ENCODE measurements around the gene IFNA4. TPM values are rescaled to one million over a fixed set of nuclear protein-coding genes. Genes with fewer than 3 reads are reported as not detected.

The IFNA4 gene
- total and polyA plus RNA-seq, 2 of the 8 experiments (the other 6 are each of a cell fraction or from before 2014, with no cell fraction given): not detected

DNA sequence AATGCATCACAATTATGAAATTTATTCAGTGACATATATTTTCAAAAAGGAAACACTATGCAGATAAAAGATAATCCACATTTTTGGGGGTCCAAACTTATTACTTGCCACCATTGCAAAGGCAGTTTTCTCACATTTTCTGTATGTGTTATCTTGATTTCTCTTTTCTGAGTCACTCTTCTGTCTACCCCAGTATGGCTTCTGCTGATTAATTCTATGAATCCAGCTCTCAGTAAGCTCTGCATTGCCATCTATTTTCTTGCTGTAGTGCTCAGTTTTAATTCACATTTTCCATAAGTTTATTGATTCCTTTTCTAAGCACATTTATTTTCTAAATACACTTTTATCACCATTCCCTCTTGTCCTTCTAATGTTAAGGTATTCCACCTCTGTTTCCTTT, 17.8 kb upstream of the IFNA4 start (continued):
- TF ChIP-seq, protein P1, sequence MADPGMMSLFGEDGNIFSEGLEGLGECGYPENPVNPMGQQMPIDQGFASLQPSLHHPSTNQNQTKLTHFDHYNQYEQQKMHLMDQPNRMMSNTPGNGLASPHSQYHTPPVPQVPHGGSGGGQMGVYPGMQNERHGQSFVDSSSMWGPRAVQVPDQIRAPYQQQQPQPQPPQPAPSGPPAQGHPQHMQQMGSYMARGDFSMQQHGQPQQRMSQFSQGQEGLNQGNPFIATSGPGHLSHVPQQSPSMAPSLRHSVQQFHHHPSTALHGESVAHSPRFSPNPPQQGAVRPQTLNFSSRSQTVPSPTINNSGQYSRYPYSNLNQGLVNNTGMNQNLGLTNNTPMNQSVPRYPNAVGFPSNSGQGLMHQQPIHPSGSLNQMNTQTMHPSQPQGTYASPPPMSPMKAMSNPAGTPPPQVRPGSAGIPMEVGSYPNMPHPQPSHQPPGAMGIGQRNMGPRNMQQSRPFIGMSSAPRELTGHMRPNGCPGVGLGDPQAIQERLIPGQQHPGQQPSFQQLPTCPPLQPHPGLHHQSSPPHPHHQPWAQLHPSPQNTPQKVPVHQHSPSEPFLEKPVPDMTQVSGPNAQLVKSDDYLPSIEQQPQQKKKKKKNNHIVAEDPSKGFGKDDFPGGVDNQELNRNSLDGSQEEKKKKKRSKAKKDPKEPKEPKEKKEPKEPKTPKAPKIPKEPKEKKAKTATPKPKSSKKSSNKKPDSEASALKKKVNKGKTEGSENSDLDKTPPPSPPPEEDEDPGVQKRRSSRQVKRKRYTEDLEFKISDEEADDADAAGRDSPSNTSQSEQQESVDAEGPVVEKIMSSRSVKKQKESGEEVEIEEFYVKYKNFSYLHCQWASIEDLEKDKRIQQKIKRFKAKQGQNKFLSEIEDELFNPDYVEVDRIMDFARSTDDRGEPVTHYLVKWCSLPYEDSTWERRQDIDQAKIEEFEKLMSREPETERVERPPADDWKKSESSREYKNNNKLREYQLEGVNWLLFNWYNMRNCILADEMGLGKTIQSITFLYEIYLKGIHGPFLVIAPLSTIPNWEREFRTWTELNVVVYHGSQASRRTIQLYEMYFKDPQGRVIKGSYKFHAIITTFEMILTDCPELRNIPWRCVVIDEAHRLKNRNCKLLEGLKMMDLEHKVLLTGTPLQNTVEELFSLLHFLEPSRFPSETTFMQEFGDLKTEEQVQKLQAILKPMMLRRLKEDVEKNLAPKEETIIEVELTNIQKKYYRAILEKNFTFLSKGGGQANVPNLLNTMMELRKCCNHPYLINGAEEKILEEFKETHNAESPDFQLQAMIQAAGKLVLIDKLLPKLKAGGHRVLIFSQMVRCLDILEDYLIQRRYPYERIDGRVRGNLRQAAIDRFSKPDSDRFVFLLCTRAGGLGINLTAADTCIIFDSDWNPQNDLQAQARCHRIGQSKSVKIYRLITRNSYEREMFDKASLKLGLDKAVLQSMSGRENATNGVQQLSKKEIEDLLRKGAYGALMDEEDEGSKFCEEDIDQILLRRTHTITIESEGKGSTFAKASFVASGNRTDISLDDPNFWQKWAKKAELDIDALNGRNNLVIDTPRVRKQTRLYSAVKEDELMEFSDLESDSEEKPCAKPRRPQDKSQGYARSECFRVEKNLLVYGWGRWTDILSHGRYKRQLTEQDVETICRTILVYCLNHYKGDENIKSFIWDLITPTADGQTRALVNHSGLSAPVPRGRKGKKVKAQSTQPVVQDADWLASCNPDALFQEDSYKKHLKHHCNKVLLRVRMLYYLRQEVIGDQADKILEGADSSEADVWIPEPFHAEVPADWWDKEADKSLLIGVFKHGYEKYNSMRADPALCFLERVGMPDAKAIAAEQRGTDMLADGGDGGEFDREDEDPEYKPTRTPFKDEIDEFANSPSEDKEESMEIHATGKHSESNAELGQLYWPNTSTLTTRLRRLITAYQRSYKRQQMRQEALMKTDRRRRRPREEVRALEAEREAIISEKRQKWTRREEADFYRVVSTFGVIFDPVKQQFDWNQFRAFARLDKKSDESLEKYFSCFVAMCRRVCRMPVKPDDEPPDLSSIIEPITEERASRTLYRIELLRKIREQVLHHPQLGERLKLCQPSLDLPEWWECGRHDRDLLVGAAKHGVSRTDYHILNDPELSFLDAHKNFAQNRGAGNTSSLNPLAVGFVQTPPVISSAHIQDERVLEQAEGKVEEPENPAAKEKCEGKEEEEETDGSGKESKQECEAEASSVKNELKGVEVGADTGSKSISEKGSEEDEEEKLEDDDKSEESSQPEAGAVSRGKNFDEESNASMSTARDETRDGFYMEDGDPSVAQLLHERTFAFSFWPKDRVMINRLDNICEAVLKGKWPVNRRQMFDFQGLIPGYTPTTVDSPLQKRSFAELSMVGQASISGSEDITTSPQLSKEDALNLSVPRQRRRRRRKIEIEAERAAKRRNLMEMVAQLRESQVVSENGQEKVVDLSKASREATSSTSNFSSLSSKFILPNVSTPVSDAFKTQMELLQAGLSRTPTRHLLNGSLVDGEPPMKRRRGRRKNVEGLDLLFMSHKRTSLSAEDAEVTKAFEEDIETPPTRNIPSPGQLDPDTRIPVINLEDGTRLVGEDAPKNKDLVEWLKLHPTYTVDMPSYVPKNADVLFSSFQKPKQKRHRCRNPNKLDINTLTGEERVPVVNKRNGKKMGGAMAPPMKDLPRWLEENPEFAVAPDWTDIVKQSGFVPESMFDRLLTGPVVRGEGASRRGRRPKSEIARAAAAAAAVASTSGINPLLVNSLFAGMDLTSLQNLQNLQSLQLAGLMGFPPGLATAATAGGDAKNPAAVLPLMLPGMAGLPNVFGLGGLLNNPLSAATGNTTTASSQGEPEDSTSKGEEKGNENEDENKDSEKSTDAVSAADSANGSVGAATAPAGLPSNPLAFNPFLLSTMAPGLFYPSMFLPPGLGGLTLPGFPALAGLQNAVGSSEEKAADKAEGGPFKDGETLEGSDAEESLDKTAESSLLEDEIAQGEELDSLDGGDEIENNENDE (IDR thresholded peaks at IDR 0.05; ENCODE audit: insufficient replicate concordance, low read length): no peak
